Activated CD4-positive, alpha-beta memory T cell treated with anti-CD3 and anti-CD28 coated beads, Interleukin-2, amount 10 ng/mL, durations not matched to agents 7 days and 5 days (primary cell): Measurements from ENCODE around the gene SH3PXD2B. TPM values are rescaled to one million over a fixed set of nuclear protein-coding genes. Genes with fewer than 3 reads are reported as not detected.
"Not testable (repeated sequence)": the region's sequence is repeated elsewhere in the genome, so short reads cannot be mapped to it uniquely, and the experiment has no call there.

Source experiments
- CTCF ChIA-PET: fragments of 350-600 bp; sonication (Branson Sonifier 250); formaldehyde crosslinking; loops from one replicate; lab custom pipeline; 2021; ENCODE audit warnings: antibody characterized with exemption, inconsistent platforms; lab: Charles Lee
- POLR2A ChIA-PET: fragments of 350-600 bp; sonication (Branson Sonifier 250); formaldehyde crosslinking; loops from one replicate; lab custom pipeline; 2021; ENCODE audit warnings: antibody characterized with exemption; lab: Charles Lee
- DNase-seq: peaks from one replicate; pipeline ENCODE4 v3.0.0-alpha.2; 2020
- H3K27ac Mint-ChIP-seq: one replicate; pipeline ENCODE4 v1.8.0; 2021; ENCODE audit warnings: mild to moderate bottlenecking, mixed read lengths
- H3K27me3 Mint-ChIP-seq: one replicate; pipeline ENCODE4 v1.8.0; 2021; ENCODE audit warnings: mixed read lengths
- H3K36me3 Mint-ChIP-seq: one replicate; pipeline ENCODE4 v1.8.0; 2021; ENCODE audit warnings: low read depth, mixed read lengths
- H3K4me1 Mint-ChIP-seq: one replicate; pipeline ENCODE4 v1.8.0; 2021; ENCODE audit warnings: mixed read lengths
- H3K4me3 Mint-ChIP-seq: one replicate; pipeline ENCODE4 v1.8.0; 2021; ENCODE audit warnings: mild to moderate bottlenecking, mixed read lengths
- H3K9me3 Mint-ChIP-seq: one replicate; pipeline ENCODE4 v1.8.0; 2021; ENCODE audit warnings: mixed read lengths
- total RNA-seq, 2 experiments: library from RNA; stranded (reverse); gene quantifications; one replicate each; pipeline ENCODE4 v1.2.3, GENCODE V29; 2021

Gene SH3PXD2B
- total RNA-seq, 2 experiments from 2014 or later, result 0.25 TPM

DNA sequence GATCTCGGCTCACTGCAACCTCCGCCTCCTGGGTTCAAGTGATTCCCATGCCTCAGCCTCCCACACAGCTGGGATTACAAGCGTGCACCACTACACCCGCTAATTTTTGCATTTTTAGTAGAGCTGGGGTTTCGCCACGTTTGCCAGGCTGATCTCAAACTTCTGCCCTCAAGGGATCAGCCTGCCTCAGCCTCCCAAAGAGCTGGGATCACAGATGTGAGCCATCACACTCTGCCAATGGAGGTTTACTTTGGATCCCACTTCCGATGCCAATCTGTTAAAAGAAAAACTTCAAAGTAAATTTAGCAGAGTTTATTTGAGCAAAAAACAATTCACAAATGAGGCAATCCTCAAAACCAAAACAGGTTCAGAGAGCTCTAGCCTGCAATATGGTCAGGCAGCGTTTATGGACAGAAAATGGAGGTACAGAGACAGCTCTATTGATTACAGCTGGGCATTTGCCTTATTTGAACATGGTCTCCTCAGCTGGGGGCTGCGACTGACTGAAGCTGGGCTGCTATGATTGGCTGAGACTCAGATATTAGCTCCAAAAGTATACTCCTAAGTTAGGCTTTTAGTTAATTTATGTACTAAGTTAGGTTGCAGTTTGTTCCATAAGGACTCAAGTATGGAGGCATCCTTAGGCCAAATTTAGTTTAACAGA, 152.1 kb downstream of the SH3PXD2B start:
- Mint-ChIP-seq H3K27me3 (peaks cover 11% of the 10 kb centered on the region), H3K4me1 (no peaks in the 10 kb centered on the region), H3K9me3 (peaks cover 3% of the 10 kb centered on the region), H3K4me3 (no peak overlapping the region), H3K36me3 (no peaks in the 10 kb centered on the region), H3K27ac (no peak overlapping the region)
- ChIA-PET CTCF (interaction anchor here (1.4 to 1.9 kb wide), 2 partner anchors 9 to 389 kb away, joined by 3 to 5 read pairs; no protein-coding TSS in a partner anchor), POLR2A (no interaction called here)
- DNase-seq, result no peak

DNA sequence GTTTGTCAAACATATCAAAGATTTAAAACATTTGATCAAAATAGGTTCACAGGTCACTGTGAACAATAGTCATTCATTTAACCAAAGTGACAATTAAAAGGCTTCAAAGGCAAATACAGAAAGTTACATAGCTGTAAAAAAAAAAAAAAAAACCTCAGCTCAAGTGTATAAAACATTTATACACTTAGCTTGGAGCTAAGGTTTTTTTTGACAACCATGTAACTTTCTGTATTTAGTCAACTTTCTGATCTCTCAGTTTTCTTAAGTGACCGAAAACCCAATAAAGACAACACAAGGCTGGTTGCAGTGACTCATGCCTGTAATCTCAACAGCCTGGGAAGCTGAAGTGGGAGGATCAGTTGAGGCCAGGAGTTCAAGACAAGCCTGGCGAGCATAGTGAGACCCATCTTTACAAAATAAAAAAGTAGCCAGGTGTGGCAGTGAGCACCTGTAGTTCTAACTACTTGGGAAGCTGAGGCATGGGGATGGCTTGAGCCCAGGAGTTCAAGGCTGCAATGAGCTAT, 154.3 kb downstream of the SH3PXD2B start:
- peaks cover 18% of the 10 kb centered on the region for H3K27me3 Mint-ChIP-seq
- H3K9me3 Mint-ChIP-seq, result peaks cover 3% of the 10 kb centered on the region
- ChIA-PET CTCF (interaction anchor here (1.0 kb wide), 1 partner anchor 234 kb away, joined by 4 read pairs; no protein-coding TSS in a partner anchor), POLR2A (no interaction called here)
- no peak for DNase-seq
- H3K4me3 Mint-ChIP-seq, result no peak overlapping the region
- no peaks in the 10 kb centered on the region for H3K4me1 Mint-ChIP-seq
- H3K36me3 Mint-ChIP-seq, result no peaks in the 10 kb centered on the region
- no peak overlapping the region for H3K27ac Mint-ChIP-seq

DNA sequence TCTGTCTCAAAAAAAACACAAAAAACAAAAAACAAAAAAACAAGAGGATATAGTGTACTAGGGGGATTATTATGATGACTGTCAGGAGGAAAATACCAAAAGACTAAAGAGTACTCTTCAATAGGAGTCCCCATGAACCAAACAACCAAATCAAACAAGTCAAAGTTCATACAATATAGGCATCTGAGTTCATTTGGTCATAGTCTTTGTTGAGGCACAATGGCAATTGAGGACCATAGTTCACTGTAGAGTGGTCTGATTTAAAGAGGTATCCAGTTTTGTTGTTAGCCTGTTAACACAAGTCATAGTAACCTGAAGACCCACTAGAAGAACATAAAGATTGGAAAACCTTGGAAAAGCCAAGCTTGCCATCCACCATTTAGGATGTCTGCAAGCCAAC, 159.5 kb downstream of the SH3PXD2B start:
- ChIA-PET POLR2A (no interaction called here), CTCF (interaction anchor here (0.7 to 1.2 kb wide), 2 partner anchors 106 to 383 kb away, joined by 3 to 7 read pairs; partner anchors contain the start of gene STK10)
- no peak overlapping the region for H3K4me3 Mint-ChIP-seq

DNA sequence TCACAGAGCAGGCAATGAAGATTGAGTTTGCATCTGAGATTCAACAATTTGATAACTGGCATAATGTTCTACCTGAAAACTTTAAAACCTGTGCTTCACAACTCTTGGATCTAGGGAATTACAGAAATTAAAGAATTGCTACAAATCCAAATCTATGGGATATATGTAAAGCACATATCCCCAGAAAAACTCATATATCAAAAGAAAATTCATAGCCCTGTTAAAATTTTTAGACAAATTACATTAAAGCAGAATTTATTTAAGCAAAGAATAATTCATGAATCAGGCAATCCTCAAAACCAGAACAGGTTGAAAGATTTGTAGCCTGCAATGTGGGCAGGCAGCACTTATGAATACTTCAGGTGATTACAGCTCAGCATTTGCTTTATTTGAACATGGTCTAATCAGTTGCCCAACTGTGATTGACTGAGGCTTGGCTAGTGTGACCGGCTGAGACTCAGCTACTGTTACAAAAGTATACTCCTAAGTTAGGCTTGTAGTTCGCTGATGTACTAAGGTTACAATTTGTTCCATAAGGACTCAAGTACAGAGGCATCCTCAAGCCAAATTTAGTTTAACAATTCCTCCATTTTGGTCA, 160.5 kb downstream of the SH3PXD2B start:
- ChIA-PET CTCF (interaction anchor here (0.5 to 3.3 kb wide), 30 partner anchors 8 to 387 kb away, joined by 3 to 16 read pairs (median 4); partner anchors contain the start of genes EFCAB9, FBXW11, STK10 and UBTD2), POLR2A (interaction anchor here (0.6 to 1.4 kb wide), 5 partner anchors 11 to 382 kb away, joined by 3 to 6 read pairs (median 3); partner anchors contain the start of gene UBTD2)
- Mint-ChIP-seq H3K27ac (no peak overlapping the region), H3K27me3 (peaks cover 11% of the 10 kb centered on the region), H3K4me3 (no peak overlapping the region), H3K4me1 (peaks cover 2% of the 10 kb centered on the region), H3K36me3 (no peaks in the 10 kb centered on the region), H3K9me3 (no peaks in the 10 kb centered on the region)
- no peak for DNase-seq

More for the DNA sequence above, 159.5 kb downstream of the SH3PXD2B start:
- H3K27me3 Mint-ChIP-seq, result peaks cover 11% of the 10 kb centered on the region
- H3K9me3 Mint-ChIP-seq, result no peaks in the 10 kb centered on the region
- no peak overlapping the region for H3K27ac Mint-ChIP-seq
- DNase-seq, result no peak
- no peaks in the 10 kb centered on the region for H3K36me3 Mint-ChIP-seq
- peaks cover 2% of the 10 kb centered on the region for H3K4me1 Mint-ChIP-seq

DNA sequence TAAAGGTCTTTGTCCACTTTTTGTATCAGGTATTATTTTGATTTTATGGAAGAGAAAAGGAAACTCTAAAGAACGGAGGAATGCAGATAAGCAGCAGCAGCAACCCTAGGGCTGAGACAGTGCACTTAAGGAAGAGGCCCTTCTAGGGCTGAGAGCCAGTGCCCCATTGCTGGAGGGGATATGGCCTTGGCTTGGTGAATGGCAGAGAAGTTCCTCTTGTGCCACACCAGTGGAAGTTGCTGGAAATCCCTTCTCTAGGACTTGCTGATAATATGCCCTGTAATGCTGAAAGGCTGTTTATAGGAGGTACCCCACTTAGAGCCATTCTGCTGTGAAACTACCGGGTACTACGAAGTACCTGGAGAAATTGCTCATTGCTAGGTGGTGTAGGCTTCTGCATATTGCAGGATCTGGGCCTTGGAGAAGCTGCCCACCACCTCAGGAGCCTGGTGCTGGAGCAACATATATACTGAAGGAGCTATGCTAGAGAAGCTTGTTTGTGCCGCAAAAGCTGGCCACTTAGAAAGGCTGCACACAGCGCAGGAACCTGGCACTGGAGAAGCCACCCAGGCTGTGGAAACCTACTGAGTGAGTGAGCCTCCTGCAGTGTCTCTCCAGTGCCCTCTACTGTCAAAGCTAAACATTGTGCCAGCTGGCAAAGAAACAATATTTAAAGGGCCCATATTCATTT, 161.1 kb downstream of the SH3PXD2B start:
- no peak overlapping the region for H3K27ac Mint-ChIP-seq
- H3K4me3 Mint-ChIP-seq, result no peak overlapping the region
- ChIA-PET POLR2A (interaction anchor here (0.6 to 1.4 kb wide), 5 partner anchors 10 to 381 kb away, joined by 3 to 6 read pairs (median 3); partner anchors contain the start of gene UBTD2), CTCF (interaction anchor here (0.5 to 3.3 kb wide), 30 partner anchors 8 to 386 kb away, joined by 3 to 16 read pairs (median 4); partner anchors contain the start of genes EFCAB9, FBXW11, STK10 and UBTD2)
- H3K27me3 Mint-ChIP-seq, result peaks cover 11% of the 10 kb centered on the region
- peak; percentile 70 for DNase-seq
- peaks cover 2% of the 10 kb centered on the region for H3K4me1 Mint-ChIP-seq
- H3K36me3 Mint-ChIP-seq, result no peaks in the 10 kb centered on the region
- no peaks in the 10 kb centered on the region for H3K9me3 Mint-ChIP-seq

DNA sequence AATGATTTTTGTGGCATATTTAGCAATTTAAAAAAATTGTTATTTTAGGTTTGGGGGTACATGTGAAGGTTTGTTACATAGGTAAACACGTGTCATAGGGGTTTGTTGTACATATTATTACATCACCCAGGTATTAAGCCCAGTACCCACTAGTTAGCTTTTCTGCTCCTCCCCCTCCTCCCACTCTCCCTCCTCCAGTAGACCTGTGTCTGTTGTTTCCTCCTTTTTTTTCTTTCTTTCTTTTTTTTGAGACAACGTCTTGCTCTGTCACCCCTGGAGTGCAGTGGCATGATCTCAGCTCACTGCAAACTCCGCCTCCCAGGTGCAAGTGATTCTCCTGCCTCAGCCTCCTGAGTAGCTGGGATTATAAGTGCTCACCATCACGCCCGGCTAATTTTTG, 162.5 kb downstream of the SH3PXD2B start:
- H3K4me1 Mint-ChIP-seq, result not testable (repeated sequence)

DNA sequence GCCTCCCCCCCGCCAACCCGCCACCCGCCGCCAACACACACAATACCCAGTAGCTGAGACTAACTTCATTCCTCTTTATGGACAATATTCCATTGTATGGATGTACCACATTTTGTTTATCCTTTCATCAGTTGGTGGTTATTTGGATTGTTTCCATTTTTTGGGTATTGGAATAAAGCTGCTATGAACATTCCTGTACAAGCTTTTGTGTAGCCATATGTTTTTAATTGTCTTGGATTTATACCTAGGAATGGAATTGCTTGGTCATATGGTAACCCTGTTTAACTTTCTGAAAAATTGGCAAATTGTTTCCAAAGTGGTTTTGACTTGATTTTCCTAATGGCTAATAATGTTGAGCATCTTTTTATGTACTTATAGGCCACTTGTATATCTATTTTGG, 165.9 kb downstream of the SH3PXD2B start:
- POLR2A ChIA-PET, result interaction anchor here (0.5 kb wide), 1 partner anchor 193 kb away, joined by 3 read pairs; no protein-coding TSS in a partner anchor
- Mint-ChIP-seq H3K27me3 (peaks cover 11% of the 10 kb centered on the region), H3K27ac (no peak overlapping the region), H3K4me3 (no peak overlapping the region), H3K4me1 (peaks cover 6% of the 10 kb centered on the region), H3K36me3 (no peaks in the 10 kb centered on the region), H3K9me3 (no peaks in the 10 kb centered on the region)
- CTCF ChIA-PET, result no interaction called here
- DNase-seq, result no peak

More for the DNA sequence above, 162.5 kb downstream of the SH3PXD2B start:
- not testable (repeated sequence) for H3K27ac Mint-ChIP-seq, DNase-seq, H3K36me3 Mint-ChIP-seq, H3K4me3 Mint-ChIP-seq, H3K9me3 Mint-ChIP-seq
- CTCF ChIA-PET, result interaction anchor here (0.6 to 3.3 kb wide), 9 partner anchors 9 to 285 kb away, joined by 3 to 16 read pairs (median 5); partner anchors contain the start of genes FBXW11, STK10 and UBTD2
- POLR2A ChIA-PET, result interaction anchor here (1.6 kb wide), 1 partner anchor 118 kb away, joined by 3 read pairs; no protein-coding TSS in a partner anchor
- peaks cover 13% of the 10 kb centered on the region for H3K27me3 Mint-ChIP-seq

DNA sequence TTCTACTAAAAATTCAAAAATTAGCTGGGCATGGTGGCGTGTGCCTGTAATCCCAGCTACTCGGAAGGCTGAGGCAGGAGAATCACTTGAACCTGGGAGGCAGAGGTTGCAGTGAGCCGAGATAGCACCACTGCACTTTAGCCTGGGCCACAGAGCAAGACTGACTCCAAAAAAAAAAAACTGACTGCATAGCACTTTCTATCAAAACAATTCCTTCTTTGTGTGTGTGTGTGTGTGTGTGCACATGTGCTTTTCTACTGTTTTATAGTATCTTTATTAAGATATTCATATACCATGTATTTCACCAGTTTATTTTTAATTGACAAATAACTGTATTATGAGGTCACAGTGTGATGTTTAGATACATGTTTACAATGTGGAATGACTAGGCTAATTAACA, 167.2 kb downstream of the SH3PXD2B start:
- H3K27ac Mint-ChIP-seq, H3K9me3 Mint-ChIP-seq, CTCF ChIA-PET, H3K4me3 Mint-ChIP-seq, H3K36me3 Mint-ChIP-seq, DNase-seq, POLR2A ChIA-PET: not testable (repeated sequence)
- peaks cover 11% of the 10 kb centered on the region for H3K27me3 Mint-ChIP-seq
- H3K4me1 Mint-ChIP-seq, result peaks cover 13% of the 10 kb centered on the region

DNA sequence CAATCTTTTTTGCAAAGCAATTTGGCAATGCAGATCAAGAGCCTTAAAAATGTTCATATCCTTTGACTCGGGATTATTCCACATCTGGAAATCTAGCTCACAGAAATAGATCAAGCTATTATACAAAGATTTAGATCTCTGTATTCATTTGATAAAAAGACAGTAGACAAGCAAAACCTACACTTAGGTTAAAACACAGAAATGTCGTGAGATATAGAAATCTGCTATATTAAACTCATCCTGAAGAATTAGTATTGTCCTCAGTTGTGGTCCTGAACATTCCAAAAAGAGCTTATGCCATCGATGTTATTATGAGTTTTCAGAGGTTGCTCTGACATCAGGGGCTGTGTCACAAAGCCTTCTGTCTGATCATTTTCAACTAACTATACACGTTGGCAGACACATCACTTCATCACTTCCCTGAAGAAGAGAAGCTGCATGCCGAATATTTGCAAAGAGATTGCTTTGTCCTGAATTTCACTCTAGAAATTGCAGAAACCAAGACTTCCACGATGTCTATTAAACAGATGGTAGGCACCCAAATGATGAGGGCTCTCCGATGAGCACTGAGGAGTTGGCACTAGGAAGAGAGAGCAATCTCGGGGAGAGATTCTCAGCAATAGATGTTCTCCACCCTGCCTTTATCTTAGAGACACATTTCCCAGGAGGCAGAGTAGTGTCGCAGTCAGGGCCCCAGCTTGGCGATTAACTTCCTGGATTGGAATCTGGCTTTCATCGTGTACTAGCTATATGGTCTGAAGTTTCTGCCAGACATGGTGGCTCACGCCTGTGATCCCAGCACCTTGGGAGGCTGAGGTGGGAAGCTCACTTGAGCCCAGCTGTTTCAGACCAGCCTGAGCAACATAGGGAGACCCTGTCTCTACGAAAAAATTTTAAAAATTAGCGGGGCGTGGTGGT, 168.8 kb downstream of the SH3PXD2B start:
- peak overlapping the region; percentile 82 for H3K4me3 Mint-ChIP-seq

DNA sequence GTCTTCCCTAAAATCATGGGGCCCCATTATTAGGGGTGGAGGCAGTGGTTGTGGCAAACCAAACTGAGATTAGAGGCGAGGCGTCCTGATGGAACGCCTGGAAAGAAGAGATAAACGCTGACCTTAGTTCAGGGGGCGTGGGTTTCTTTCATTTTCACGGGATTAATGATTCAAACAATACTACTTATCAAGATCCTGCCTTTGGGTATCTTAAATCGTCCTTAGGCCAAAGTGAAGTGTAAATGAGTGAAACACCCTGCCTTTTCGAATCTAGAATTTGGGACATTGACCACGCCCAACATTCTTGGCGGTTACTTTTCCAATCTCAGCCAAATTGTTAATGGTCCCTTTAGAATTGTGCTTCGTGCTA, 169.7 kb downstream of the SH3PXD2B start:
- DNase-seq, result no peak
- CTCF ChIA-PET, result interaction anchor here (0.9 to 1.6 kb wide), 5 partner anchors 9 to 278 kb away, joined by 3 to 7 read pairs (median 4); partner anchors contain the start of genes FBXW11 and STK10
- POLR2A ChIA-PET, result interaction anchor here (1.1 to 5.2 kb wide), 5 partner anchors 10 to 278 kb away, joined by 3 to 32 read pairs (median 4); partner anchors contain the start of gene FBXW11
- no peak overlapping the region for H3K27ac Mint-ChIP-seq
- peaks cover 2% of the 10 kb centered on the region for H3K36me3 Mint-ChIP-seq
- H3K4me1 Mint-ChIP-seq, result peaks cover 23% of the 10 kb centered on the region
- no peaks in the 10 kb centered on the region for H3K9me3 Mint-ChIP-seq
- peak overlapping the region; percentile 82 for H3K4me3 Mint-ChIP-seq
- peaks cover 11% of the 10 kb centered on the region for H3K27me3 Mint-ChIP-seq

More for the DNA sequence above, 168.8 kb downstream of the SH3PXD2B start:
- ChIA-PET POLR2A (interaction anchor here (1.1 to 5.2 kb wide), 5 partner anchors 11 to 279 kb away, joined by 3 to 32 read pairs (median 4); partner anchors contain the start of gene FBXW11), CTCF (interaction anchor here (0.9 to 1.6 kb wide), 6 partner anchors 8 to 279 kb away, joined by 3 to 7 read pairs (median 4); partner anchors contain the start of genes FBXW11 and STK10)
- peaks cover 2% of the 10 kb centered on the region for H3K36me3 Mint-ChIP-seq
- H3K27me3 Mint-ChIP-seq, result peaks cover 11% of the 10 kb centered on the region
- H3K9me3 Mint-ChIP-seq, result no peaks in the 10 kb centered on the region
- DNase-seq, result no peak
- peaks cover 23% of the 10 kb centered on the region for H3K4me1 Mint-ChIP-seq
- H3K27ac Mint-ChIP-seq, result no peak overlapping the region
